ENCODE measurements around the gene RHCE. TPM values are rescaled to one million over a fixed set of nuclear protein-coding genes. Genes with fewer than 3 reads are reported as not detected.
"Not testable (repeated sequence)": the region's sequence is repeated elsewhere in the genome, so short reads cannot be mapped to it uniquely, and the experiment has no call there.

RHCE gene
- total and polyA plus RNA-seq, 2 of the 8 experiments (the other 6 are each of a cell fraction or from before 2014, with no cell fraction given): 0.23 to 0.50 TPM

DNA sequence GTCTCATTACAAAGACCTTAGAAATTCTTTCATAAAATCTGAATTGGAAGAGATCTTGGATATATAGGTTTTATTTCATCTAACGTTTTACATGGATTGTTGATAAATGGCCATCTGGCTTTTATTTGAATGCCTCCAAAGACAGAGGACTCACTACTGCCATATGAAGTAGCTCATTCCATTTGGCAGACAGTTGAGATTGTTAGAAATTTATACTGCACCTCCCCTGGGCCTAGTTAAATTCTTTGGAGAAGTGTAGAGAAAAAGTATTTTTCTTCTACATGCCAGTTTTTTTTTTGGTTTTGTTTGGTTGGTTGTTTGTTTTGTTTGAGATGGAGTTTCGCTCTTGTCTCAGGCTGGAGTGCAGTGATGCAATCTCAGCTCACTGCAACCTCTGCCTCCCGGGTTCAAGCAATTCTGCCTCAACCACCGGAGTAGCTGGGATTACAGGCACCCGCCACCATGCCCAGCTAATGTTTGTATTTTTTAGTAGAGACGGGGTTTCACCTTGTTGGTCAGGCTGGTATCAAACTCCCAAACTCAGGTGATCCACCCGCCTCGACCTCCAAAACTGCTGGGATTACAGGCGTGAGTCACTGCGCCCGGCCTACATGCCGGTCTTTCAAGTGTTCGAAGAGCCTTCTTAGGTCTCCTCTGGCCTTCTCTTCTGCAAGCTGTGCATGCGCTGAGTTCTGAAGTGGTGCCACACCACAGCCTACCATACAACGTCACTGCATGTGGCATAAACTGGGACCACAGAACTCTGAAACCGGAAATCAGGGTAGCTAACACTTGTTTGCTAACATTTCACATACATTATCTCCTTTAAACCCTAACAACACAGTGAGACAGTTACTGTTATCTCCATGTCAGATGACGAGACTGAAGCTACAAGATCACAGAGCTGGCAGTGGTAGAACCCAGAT lies 57.7 kb downstream of the RHCE start:
- H3K27me3 ChIP-seq (replicated peaks in 1 of 4; ENCODE audit: control insufficient read depth in 3 of 4, extremely low read depth in 1 of 4, insufficient read depth in 3 of 4, low read length in 3 of 4); H4K91ac ChIP-seq (replicated peaks; ENCODE audit: insufficient read length, low read length); H2BK20ac ChIP-seq (ENCODE audit: low read length); H2BK120ac ChIP-seq (replicated peaks; ENCODE audit: low read depth, low read length); H2BK5ac ChIP-seq (ENCODE audit: low read depth, low read length); H3K14ac ChIP-seq (ENCODE audit: insufficient read length); H3K9ac ChIP-seq (replicated peaks in 1 of 4; ENCODE audit: extremely low read depth in 1 of 4, low read depth in 3 of 4, low read length in 3 of 4); H2AK5ac ChIP-seq (ENCODE audit: low read depth, low read length); CTCF ChIA-PET (ENCODE audit: partially characterized antibody); H3K56ac ChIP-seq (replicated peaks; ENCODE audit: insufficient read length, low read depth, low read length); H3K23me2 ChIP-seq (ENCODE audit: low read depth, low read length); H4K8ac ChIP-seq (ENCODE audit: extremely low read depth, insufficient read depth, low read length); H3K4me2 ChIP-seq (ENCODE audit: insufficient read depth in 1 of 2, low read depth in 2 of 2, low read length in 2 of 2); H4K5ac ChIP-seq (ENCODE audit: insufficient read length, low read depth, low read length); H3K23ac ChIP-seq (ENCODE audit: insufficient read length); H3K4ac ChIP-seq (replicated peaks; ENCODE audit: insufficient read length, low read depth, low read length); DNase-seq (ENCODE audit: low read depth in 1 of 2, low spot score in 2 of 2); H2BK15ac ChIP-seq (ENCODE audit: low read length); H3K9me3 ChIP-seq (ENCODE audit: insufficient read depth in 2 of 2, low read depth in 1 of 2, low read length in 1 of 2); H2BK12ac ChIP-seq (ENCODE audit: low read depth, low read length); H2AFZ ChIP-seq (ENCODE audit: low read length); H4K20me1 ChIP-seq (replicated peaks in 1 of 2; ENCODE audit: control insufficient read depth in 1 of 2, insufficient read depth in 2 of 2, low read length in 2 of 2); H3K27ac ChIP-seq (ENCODE audit: low read depth, low read length); H3K4me3 ChIP-seq (ENCODE audit: extremely low read depth in 1 of 4, insufficient read depth in 2 of 4, low read depth in 3 of 4, low read length in 4 of 4); H3K79me1 ChIP-seq (ENCODE audit: low read depth, low read length); H3K79me2 ChIP-seq (ENCODE audit: control insufficient read depth in 1 of 2, insufficient read depth in 2 of 2, low read length in 2 of 2); POLR2A ChIA-PET (ENCODE audit: partially characterized antibody); H3K18ac ChIP-seq (ENCODE audit: extremely low read depth, low read length); H3K4me1 ChIP-seq (replicated peaks in 1 of 4; ENCODE audit: control insufficient read depth in 3 of 4, insufficient read depth in 4 of 4, low read length in 3 of 4): not testable (repeated sequence)
- peaks cover 6 to 19% (median 15%) of the 10 kb centered on the region in 4 experiments; a peak in 6 of 8 replicates for H3K36me3 ChIP-seq (ENCODE audit: control insufficient read depth in 2 of 4, insufficient read depth in 4 of 4, low read length in 3 of 4)
- WGBS, 2 experiments (ENCODE audit: extremely low coverage in 1 of 2, insufficient coverage in 1 of 2, insufficient read length in 1 of 2, insufficient replicate concordance in 2 of 2, low coverage in 1 of 2, low lambda C conversion rate in 2 of 2, missing lambda C conversion rate in 1 of 2): no CpG with 5 or more reads among the region's 17 CpGs
- FAIRE-seq: peak; percentile 69

Measured in H1 (cell line).